Osteoblast (primary cell): ENCODE results near the gene LINS1. TPM values are rescaled to one million over a fixed set of nuclear protein-coding genes. Genes with fewer than 3 reads are reported as not detected.

Experiments
- DNase-seq: peaks from one replicate; pipeline ENCODE4 v3.0.0; 2011; ENCODE audit warnings: low spot score, mixed read lengths; ENCODE audit not compliant: insufficient read length; ENCODE audit errors: missing footprints
- H2AFZ ChIP-seq: 2 replicates; pipeline ENCODE4 v1.6.0; 2011; ENCODE audit warnings: mild to moderate bottlenecking, low read length
- H3K27ac ChIP-seq: 2 replicates; pipeline ENCODE4 v1.5.1; 2011; ENCODE audit warnings: mild to moderate bottlenecking, low read depth, low read length, moderate library complexity
- H3K27me3 ChIP-seq: 2 replicates; pipeline ENCODE4 v1.6.0; 2012; ENCODE audit warnings: mild to moderate bottlenecking, control low read depth, inconsistent platforms, low read length, moderate library complexity; ENCODE audit not compliant: insufficient read depth
- H3K36me3 ChIP-seq: 2 replicates; pipeline ENCODE4 v1.5.1; 2011; ENCODE audit warnings: mild to moderate bottlenecking, low read length, control low read depth, moderate library complexity; ENCODE audit not compliant: insufficient read depth
- H3K4me1 ChIP-seq: 2 replicates; pipeline ENCODE4 v1.5.1; 2011; ENCODE audit warnings: mild to moderate bottlenecking, low read length, control low read depth, moderate library complexity; ENCODE audit not compliant: insufficient read depth
- H3K4me2 ChIP-seq: 2 replicates; pipeline ENCODE4 v1.6.0; 2011; ENCODE audit warnings: mild to moderate bottlenecking, low read length; ENCODE audit not compliant: insufficient read depth
- H3K4me3 ChIP-seq: fragments of 200-600 bp; sonication (generic); 3 replicates; pipeline ENCODE4 v1.5.1; 2012; ENCODE audit warnings: mild to moderate bottlenecking, low read length, inconsistent platforms; ENCODE audit not compliant: insufficient read depth
- H3K79me2 ChIP-seq: 2 replicates; pipeline ENCODE4 v1.6.0; 2012; ENCODE audit warnings: mild to moderate bottlenecking, low read length, control low read depth, inconsistent platforms; ENCODE audit not compliant: insufficient read depth
- H3K9me3 ChIP-seq: 2 replicates; pipeline ENCODE4 v1.5.1; 2011; ENCODE audit warnings: low read depth, low read length, control low read depth
- H4K20me1 ChIP-seq: 2 replicates; pipeline ENCODE4 v1.6.0; 2012; ENCODE audit warnings: mild to moderate bottlenecking, low read length, control low read depth; ENCODE audit not compliant: insufficient read depth
- total RNA-seq: library from RNA; depleted of rRNA; stranded (reverse); fragments of >200 nt; gene quantifications from 2 replicates; pipeline ENCODE4 v1.2.3, GENCODE V29; 2012
- TF ChIP-seq, protein P1 (sequence below): IDR thresholded peaks from 2 replicates; pipeline ENCODE4 v1.5.1; 2011; ENCODE audit warnings: mild to moderate bottlenecking, low read depth, low read length, moderate library complexity; ENCODE audit errors: extremely low read depth

LINS1 gene
- total RNA-seq, 1 donor = 14.8 TPM

DNA sequence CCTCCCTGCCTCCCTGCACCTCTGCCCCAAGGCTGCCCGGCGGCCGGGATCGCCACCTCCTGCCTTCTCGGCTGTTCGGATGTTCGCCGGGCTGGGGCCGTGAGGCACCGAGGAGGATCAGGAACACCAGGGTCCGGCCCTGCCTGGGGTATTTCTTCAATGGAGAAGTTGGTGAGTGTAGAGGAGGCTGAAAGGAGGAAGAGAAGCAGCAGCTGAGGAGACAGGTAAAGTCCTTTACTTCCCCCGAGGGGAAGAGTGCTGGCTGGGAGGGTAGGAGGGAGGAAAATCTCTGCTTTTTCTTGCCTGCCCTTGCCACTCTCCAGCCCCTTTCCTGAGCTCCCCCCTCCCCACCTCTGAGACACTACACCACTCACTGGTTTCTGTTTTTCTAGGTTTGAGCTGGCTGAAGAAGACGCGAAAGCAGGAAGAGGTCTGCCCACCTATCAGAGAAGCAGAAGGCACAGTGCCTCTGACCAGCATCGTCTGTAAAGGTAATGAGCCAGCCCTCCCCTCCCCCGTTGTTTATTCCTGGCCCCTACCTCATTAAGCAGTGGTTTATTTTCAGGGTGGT is 924 bp upstream of the LINS1 start:
- H3K4me2 ChIP-seq = peak overlapping the region; percentile 83
- H3K9me3 ChIP-seq = no peaks in the 10 kb centered on the region
- TF ChIP-seq, protein P1, sequence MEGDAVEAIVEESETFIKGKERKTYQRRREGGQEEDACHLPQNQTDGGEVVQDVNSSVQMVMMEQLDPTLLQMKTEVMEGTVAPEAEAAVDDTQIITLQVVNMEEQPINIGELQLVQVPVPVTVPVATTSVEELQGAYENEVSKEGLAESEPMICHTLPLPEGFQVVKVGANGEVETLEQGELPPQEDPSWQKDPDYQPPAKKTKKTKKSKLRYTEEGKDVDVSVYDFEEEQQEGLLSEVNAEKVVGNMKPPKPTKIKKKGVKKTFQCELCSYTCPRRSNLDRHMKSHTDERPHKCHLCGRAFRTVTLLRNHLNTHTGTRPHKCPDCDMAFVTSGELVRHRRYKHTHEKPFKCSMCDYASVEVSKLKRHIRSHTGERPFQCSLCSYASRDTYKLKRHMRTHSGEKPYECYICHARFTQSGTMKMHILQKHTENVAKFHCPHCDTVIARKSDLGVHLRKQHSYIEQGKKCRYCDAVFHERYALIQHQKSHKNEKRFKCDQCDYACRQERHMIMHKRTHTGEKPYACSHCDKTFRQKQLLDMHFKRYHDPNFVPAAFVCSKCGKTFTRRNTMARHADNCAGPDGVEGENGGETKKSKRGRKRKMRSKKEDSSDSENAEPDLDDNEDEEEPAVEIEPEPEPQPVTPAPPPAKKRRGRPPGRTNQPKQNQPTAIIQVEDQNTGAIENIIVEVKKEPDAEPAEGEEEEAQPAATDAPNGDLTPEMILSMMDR = no peak
- peaks cover 17% of the 10 kb centered on the region for H3K4me1 ChIP-seq
- no peaks in the 10 kb centered on the region for H4K20me1 ChIP-seq
- H3K27me3 ChIP-seq = no peaks in the 10 kb centered on the region
- H2AFZ ChIP-seq = peak overlapping the region; percentile 82
- no peak for DNase-seq
- peak overlapping the region; percentile 89 for H3K4me3 ChIP-seq
- peak overlapping the region; percentile 61 for H3K27ac ChIP-seq
- peaks cover 3% of the 10 kb centered on the region for H3K36me3 ChIP-seq
- H3K79me2 ChIP-seq = peaks cover 79% of the 10 kb centered on the region

DNA sequence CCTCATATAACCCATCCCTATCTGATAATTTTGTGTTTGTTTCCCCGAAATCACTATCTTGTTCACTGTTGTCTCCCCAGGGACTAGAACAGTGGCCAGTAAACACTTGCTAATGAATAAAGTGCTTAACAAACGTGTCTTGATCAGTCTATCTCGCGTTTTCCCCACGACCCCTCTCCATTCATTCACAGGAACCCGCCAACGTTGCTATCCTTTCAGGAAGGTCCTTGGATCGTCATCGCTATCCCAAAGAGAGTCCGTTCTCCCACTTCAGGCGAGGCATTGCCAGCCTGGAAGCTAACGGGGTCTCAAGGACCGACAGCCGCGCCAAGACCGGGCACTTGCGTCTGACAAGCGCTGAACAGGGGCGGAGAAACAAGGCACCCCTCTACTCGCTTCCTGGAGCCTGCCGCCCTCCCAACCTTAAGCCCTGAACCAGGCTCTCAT is 344 bp downstream of the LINS1 start:
- no peaks in the 10 kb centered on the region for H3K36me3 ChIP-seq
- H3K27ac ChIP-seq = peak overlapping the region; percentile 84
- peaks cover 17% of the 10 kb centered on the region for H3K4me1 ChIP-seq
- H3K4me2 ChIP-seq = peak overlapping the region; percentile 98
- DNase-seq = peak; percentile 4
- peak overlapping the region; percentile 89 for H3K4me3 ChIP-seq
- H3K9me3 ChIP-seq = no peaks in the 10 kb centered on the region
- peaks cover 91% of the 10 kb centered on the region for H3K79me2 ChIP-seq
- no peaks in the 10 kb centered on the region for H4K20me1 ChIP-seq
- TF ChIP-seq, protein P1 = no peak
- H3K27me3 ChIP-seq = no peaks in the 10 kb centered on the region
- peak overlapping the region; percentile 98 for H2AFZ ChIP-seq

DNA sequence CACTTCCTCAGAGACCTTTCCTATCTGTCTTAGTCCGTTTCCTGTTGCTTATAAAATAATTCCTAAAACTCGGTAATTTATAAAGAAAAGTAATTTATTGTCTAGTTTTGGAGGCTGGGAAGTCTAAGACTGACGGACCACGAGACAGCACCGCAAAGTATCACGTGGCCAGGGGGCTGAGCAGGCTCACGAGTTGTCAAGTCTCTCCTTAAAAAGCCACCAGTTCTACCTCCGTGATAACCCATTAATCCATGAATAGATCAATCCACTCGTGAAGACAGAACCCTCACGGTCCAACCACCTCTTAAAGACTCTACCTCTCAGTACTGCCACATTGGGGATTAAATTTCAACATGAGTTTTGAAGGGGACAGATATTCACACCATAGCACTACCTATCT is 821 bp downstream of the LINS1 start:
- no peaks in the 10 kb centered on the region for H3K27me3 ChIP-seq

DNA sequence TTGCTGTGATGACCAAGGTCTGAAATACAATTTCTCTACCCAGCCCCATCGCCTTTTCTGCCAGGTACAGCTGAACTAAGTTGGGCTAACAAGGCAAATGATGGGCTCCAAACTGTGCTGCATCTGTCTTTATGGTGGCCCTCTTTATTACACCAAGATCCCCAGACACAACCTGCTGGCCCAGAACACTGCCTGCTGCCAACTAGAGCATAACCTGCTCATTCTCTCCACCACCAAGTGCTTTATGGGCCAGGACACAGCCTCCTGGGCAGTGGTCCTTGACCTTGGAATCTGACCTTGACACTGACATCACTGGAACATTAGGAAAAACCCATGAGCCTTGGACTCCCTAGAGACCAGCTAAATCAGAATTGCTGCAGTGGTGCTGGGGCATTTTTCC is 3.3 kb downstream of the LINS1 start:
- Histone ChIP-seq H3K4me2 (no peak overlapping the region), H4K20me1 (peaks cover 3% of the 10 kb centered on the region), H3K9me3 (no peaks in the 10 kb centered on the region), H3K36me3 (no peaks in the 10 kb centered on the region), H3K27me3 (no peaks in the 10 kb centered on the region), H3K79me2 (peaks cover 92% of the 10 kb centered on the region), H3K4me3 (no peak overlapping the region), H2AFZ (no peak overlapping the region), H3K4me1 (peaks cover 17% of the 10 kb centered on the region), H3K27ac (no peak overlapping the region)
- TF ChIP-seq, protein P1 = no peak
- DNase-seq = no peak

More for the DNA sequence above, 821 bp downstream of the LINS1 start:
- Histone ChIP-seq H3K27ac (peak overlapping the region; percentile 84), H3K36me3 (no peaks in the 10 kb centered on the region), H3K9me3 (no peaks in the 10 kb centered on the region), H4K20me1 (no peaks in the 10 kb centered on the region), H3K4me3 (peak overlapping the region; percentile 89), H3K4me1 (peaks cover 17% of the 10 kb centered on the region), H2AFZ (peak overlapping the region; percentile 98), H3K79me2 (peaks cover 93% of the 10 kb centered on the region), H3K4me2 (peak overlapping the region; percentile 98)
- TF ChIP-seq, protein P1 = no peak
- DNase-seq = no peak
